ENCODE results near the gene TEX53. TPM values are rescaled to one million over a fixed set of nuclear protein-coding genes. Genes with fewer than 3 reads are reported as not detected.
A peak's percentile ranks its signal among the peaks of the same experiment; 100 is the strongest.

Gene TEX53
- total RNA-seq, 4 donors from 2014 or later, result not detected

- TF ChIP-seq POLR2A (IDR thresholded peaks at IDR 0.05) (no peak), CTCF (IDR thresholded peaks at IDR 0.05) (no peak)
- no peak overlapping the region for H3K4me3 ChIP-seq (ENCODE audit: low read depth, poor library complexity, severe bottlenecking)
- WGBS, 2 donors, result 63 to 83% methylated on average over 2 of the region's 2 CpGs
- intact Hi-C loops (cut with DNase I; ENCODE audit: low total_unique reads), result no loop called here
- no peak for DNase-seq (ENCODE audit: low spot score in 2 of 2)
Measured at GRCh38 chr9:114621975-114622609, 35.5 kb downstream of the TEX53 start.

GRCh38 chr9:114621561-114621960, 36.0 kb downstream of the TEX53 start:
- H3K4me3 ChIP-seq (ENCODE audit: low read depth, poor library complexity, severe bottlenecking), result no peak overlapping the region
- TF ChIP-seq CTCF (IDR thresholded peaks at IDR 0.05) (no peak), POLR2A (IDR thresholded peaks at IDR 0.05) (no peak)
- DNase-seq (ENCODE audit: low spot score in 2 of 2), result no peak
- intact Hi-C loops (cut with DNase I; ENCODE audit: low total_unique reads), result no loop called here
- WGBS, 2 donors, result 86 to 87% methylated on average over 7 of the region's 7 CpGs

- intact Hi-C loops (cut with DNase I; ENCODE audit: low total_unique reads), result no loop called here
- no peak overlapping the region for H3K4me3 ChIP-seq (ENCODE audit: low read depth, poor library complexity, severe bottlenecking)
- TF ChIP-seq CTCF (IDR thresholded peaks at IDR 0.05) (no peak), POLR2A (IDR thresholded peaks at IDR 0.05) (no peak)
- WGBS, 2 donors, result 54% methylated on average over 13 of the region's 13 CpGs
- no peak for DNase-seq (ENCODE audit: low spot score in 2 of 2)
Measured at GRCh38 chr9:114619191-114619761, 38.3 kb downstream of the TEX53 start.

GRCh38 chr9:114616684-114617520, 40.7 kb downstream of the TEX53 start:
- H3K4me3 ChIP-seq (ENCODE audit: low read depth, poor library complexity, severe bottlenecking), result no peak overlapping the region
- intact Hi-C loops (cut with DNase I; ENCODE audit: low total_unique reads), result no loop called here
- TF ChIP-seq CTCF (IDR thresholded peaks at IDR 0.05), result no peak
- 29 to 44% methylated on average over 4 of the region's 4 CpGs for WGBS, 2 donors
- peak; percentile 57 to 93 for DNase-seq (ENCODE audit: low spot score in 2 of 2)

GRCh38 chr9:114614373-114614772, 43.2 kb downstream of the TEX53 start:
- no peak overlapping the region for H3K4me3 ChIP-seq (ENCODE audit: low read depth, poor library complexity, severe bottlenecking)
- intact Hi-C loops (cut with DNase I; ENCODE audit: low total_unique reads), result no loop called here
- TF ChIP-seq CTCF (IDR thresholded peaks at IDR 0.05) (no peak), POLR2A (IDR thresholded peaks at IDR 0.05) (no peak)
- no peak for DNase-seq (ENCODE audit: low spot score in 2 of 2)
- 97 to 98% methylated on average over 3 of the region's 3 CpGs for WGBS, 2 donors

Measured in lower leg skin (tissue), 4 donors.